ENCODE results near the gene VSIG4. TPM values are rescaled to one million over a fixed set of nuclear protein-coding genes. Genes with fewer than 3 reads are reported as not detected.
A peak's percentile ranks its signal among the peaks of the same experiment; 100 is the strongest.

Gene VSIG4
- total RNA-seq, 1 donor from 2014 or later: not detected

- no peaks in the 10 kb centered on the region for H3K36me3 Mint-ChIP-seq
- TF ChIP-seq EZH2phosphoT487 (IDR thresholded peaks at IDR 0.05): no peak
- TF ChIP-seq CTCF (IDR thresholded peaks at IDR 0.05): no peak
- no peak for TF ChIP-seq EZH2 (IDR thresholded peaks at IDR 0.05)
- Histone ChIP-seq H3K27me3 (no peaks in the 10 kb centered on the region), H3F3A (ENCODE audit: low read depth) (peaks cover 12% of the 10 kb centered on the region), H4K20me1 (ENCODE audit: low read depth) (no peaks in the 10 kb centered on the region), H3K9ac (no peak overlapping the region), H3K27ac (no peak overlapping the region), H2AFZ (replicated peaks) (no peak overlapping the region), H3K36me3 (no peaks in the 10 kb centered on the region), H3K79me2 (ENCODE audit: low read depth) (no peaks in the 10 kb centered on the region), H3K4me2 (no peak overlapping the region), H3K4me1 (no peaks in the 10 kb centered on the region), H3K9me3 (ENCODE audit: low read depth) (peaks cover 6% of the 10 kb centered on the region), H3K4me3 (no peak overlapping the region)
- H3K4me1 Mint-ChIP-seq: no peaks in the 10 kb centered on the region
- H3K27me3 Mint-ChIP-seq (ENCODE audit: insufficient read depth, low read depth): peaks cover 4% of the 10 kb centered on the region
- no peak overlapping the region for H3K4me3 Mint-ChIP-seq
- DNase-seq (ENCODE audit: low spot score): peak; percentile 11
- no peaks in the 10 kb centered on the region for H3K9me3 Mint-ChIP-seq
- no peak overlapping the region for H3K27ac Mint-ChIP-seq
These were observed 4.2 kb downstream of the VSIG4 start for GRCh38 chrX:66035667-66036066.

DNA sequence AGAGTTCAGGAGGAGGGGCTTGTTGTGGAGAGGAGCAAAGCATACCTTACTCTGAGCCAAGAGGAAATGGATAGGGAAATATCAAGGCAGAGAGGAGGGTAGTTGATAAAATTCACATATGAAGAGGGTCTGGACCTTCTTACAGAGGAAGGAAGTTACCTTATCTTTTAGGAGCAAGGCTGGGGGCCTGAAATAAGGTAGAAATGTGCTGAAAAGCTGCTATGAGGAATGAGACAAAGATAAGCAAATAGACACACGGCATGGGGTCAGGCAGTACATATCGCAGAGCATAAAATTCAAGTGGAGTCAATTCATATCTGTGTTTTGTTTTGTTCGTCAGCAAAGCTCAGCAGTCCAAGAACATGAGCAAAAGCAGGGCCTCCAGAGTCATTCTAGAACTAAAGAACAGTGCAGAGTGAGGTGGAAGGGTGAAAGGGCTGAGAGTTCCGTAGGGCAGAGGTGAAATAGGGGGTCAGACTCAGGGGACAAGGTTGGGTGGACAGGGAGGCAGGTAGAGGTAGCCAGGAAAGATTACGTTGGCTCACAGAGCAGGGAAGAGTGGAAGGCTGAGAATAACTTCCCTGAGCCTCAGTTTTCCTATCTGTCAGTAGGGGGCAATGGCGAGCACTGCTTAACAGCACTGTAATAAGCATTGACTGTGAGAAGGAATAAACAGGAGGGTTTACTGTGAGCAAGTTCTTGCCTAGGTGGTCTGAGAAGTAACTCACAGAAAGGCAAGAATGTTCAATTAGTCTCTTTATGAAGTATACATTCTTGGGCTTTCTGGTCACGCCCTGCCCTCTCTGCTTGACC is 9.2 kb downstream of the VSIG4 start:
- no peak overlapping the region for H3K27ac ChIP-seq
- Mint-ChIP-seq H3K9me3 (no peaks in the 10 kb centered on the region), H3K36me3 (no peaks in the 10 kb centered on the region), H3K4me3 (no peak overlapping the region), H3K27me3 (ENCODE audit: insufficient read depth, low read depth) (peaks cover 3% of the 10 kb centered on the region), H3K27ac (no peak overlapping the region), H3K4me1 (no peaks in the 10 kb centered on the region)
- no peaks in the 10 kb centered on the region for H3K79me2 ChIP-seq (ENCODE audit: low read depth)
- H3K9me3 ChIP-seq (ENCODE audit: low read depth): peaks cover under 1% of the 10 kb centered on the region
- H3K9ac ChIP-seq: no peak overlapping the region
- no peak overlapping the region for H3K4me3 ChIP-seq
- peak overlapping the region; percentile 34 for H2AFZ ChIP-seq (replicated peaks)
- no peaks in the 10 kb centered on the region for H3F3A ChIP-seq (ENCODE audit: low read depth)
- H4K20me1 ChIP-seq (ENCODE audit: low read depth): no peaks in the 10 kb centered on the region
- H3K4me1 ChIP-seq: no peaks in the 10 kb centered on the region
- H3K27me3 ChIP-seq: no peaks in the 10 kb centered on the region
- H3K36me3 ChIP-seq: no peaks in the 10 kb centered on the region
- peak; percentile 63 for TF ChIP-seq CTCF (IDR thresholded peaks at IDR 0.05)
- TF ChIP-seq EZH2phosphoT487 (IDR thresholded peaks at IDR 0.05): no peak
- H3K4me2 ChIP-seq: no peak overlapping the region
- DNase-seq (ENCODE audit: low spot score): peak; percentile 47

- Mint-ChIP-seq H3K36me3 (no peaks in the 10 kb centered on the region), H3K4me3 (no peak overlapping the region), H3K27me3 (ENCODE audit: insufficient read depth, low read depth) (peaks cover 3% of the 10 kb centered on the region), H3K4me1 (no peaks in the 10 kb centered on the region), H3K9me3 (no peaks in the 10 kb centered on the region), H3K27ac (no peak overlapping the region)
- no peak overlapping the region for H3K27ac ChIP-seq
- no peak overlapping the region for H3K4me3 ChIP-seq
- DNase-seq (ENCODE audit: low spot score): no peak
- H3K9me3 ChIP-seq (ENCODE audit: low read depth): no peaks in the 10 kb centered on the region
- H3K4me2 ChIP-seq: no peak overlapping the region
- no peak overlapping the region for H2AFZ ChIP-seq (replicated peaks)
- H3F3A ChIP-seq (ENCODE audit: low read depth): no peaks in the 10 kb centered on the region
- H3K4me1 ChIP-seq: no peaks in the 10 kb centered on the region
- H3K9ac ChIP-seq: no peak overlapping the region
- no peaks in the 10 kb centered on the region for H3K79me2 ChIP-seq (ENCODE audit: low read depth)
- H3K27me3 ChIP-seq: no peaks in the 10 kb centered on the region
- TF ChIP-seq EZH2phosphoT487 (IDR thresholded peaks at IDR 0.05): no peak
- TF ChIP-seq CTCF (IDR thresholded peaks at IDR 0.05): no peak
- no peak for TF ChIP-seq EZH2 (IDR thresholded peaks at IDR 0.05)
- no peaks in the 10 kb centered on the region for H4K20me1 ChIP-seq (ENCODE audit: low read depth)
- H3K36me3 ChIP-seq: no peaks in the 10 kb centered on the region
These were observed 10.9 kb downstream of the VSIG4 start for GRCh38 chrX:66028936-66029335.
